ENCODE results near the gene ZFPL1.

ZFPL1 gene

DNA sequence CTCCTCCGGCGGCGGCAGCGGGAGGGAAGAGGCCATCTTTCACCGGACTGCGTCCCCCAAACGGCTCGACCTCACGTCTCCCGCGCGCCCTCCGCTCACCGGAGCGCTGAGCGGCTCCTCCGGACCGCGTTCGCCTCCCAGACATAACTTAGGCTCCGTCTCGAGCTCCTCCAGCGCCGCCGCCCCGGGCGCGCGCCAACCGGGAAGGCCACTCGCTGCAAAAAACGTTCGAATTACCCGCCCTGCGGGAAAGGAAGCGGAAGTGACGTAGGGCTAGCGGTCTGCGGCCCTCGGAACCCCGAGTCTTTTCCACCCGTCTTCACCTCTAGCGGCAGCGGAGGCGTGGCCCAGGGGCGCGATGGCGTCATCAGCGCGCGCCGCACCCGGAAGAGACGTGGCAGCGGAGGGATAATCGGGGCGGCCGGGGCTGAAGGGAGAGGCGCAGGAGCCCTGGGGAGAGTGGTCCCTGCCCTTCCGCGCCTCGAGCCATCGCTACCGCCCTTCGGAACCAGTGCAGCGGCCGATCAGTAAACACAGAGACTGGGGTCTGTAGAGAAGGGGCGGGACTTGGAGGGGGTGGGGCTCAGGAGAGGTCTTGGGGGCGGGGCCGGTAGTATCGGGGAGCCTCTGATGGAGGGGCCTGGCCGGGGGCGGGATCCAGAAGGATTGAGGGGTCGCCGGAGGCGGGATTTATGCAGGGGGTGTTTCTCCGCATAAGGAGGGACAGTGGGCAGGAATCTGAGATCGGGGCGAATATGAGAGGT lies at the start of gene ZFPL1, which contains the start of gene CDCA5:
TSS of gene ZFPL1 (plus strand) at position 389 of the 764 bp plus-strand sequence. CDS start 477 bp downstream, outside the sequence.
TSS of gene CDCA5 (minus strand) at position 207 of the 764 bp plus-strand sequence. CDS start at position 145, 62 bp downstream.
- DNase-seq, result peak; percentile 93

DNA sequence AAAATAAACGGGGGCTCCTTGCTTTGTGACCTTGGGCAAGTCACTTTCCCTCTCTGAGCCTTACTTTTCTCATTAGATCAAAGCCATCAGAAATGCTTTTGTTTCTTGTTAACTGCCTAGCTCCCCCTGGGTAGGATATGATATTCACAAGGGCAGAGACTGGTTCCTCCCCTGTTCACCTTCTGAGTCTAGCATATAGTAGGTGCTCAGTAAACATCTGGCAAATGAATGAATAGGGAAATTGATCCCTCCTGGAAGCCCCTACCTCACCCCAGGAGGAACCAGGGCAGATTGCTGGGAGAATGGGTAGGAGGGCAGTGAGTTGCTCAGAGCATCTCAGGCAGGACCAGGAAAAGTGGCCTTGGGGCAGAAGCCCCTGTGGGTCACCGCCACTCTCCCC lies 49.6 kb upstream of the ZFPL1 start:
- no peak for DNase-seq

DNA sequence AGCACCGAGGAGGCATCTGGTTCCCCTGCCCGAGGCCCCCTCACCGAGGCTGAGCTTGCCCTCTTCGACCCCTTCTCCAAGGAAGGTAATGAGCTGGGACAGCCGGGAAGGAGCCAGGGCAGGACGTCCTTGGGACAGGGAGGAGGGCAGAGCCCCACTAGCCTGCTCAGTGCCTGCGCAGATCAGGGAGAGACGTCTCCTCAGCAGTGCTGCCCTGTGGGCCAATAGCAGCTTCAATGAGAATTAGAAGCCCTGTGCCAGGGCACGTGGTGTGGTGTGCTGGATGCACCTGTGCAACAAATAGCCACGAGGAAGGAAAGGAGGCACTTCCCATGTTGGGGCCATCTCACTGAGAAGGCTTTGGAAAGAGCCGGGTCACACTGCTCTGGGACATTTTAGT lies 48.4 kb upstream of the ZFPL1 start:
- DNase-seq, result no peak

DNA sequence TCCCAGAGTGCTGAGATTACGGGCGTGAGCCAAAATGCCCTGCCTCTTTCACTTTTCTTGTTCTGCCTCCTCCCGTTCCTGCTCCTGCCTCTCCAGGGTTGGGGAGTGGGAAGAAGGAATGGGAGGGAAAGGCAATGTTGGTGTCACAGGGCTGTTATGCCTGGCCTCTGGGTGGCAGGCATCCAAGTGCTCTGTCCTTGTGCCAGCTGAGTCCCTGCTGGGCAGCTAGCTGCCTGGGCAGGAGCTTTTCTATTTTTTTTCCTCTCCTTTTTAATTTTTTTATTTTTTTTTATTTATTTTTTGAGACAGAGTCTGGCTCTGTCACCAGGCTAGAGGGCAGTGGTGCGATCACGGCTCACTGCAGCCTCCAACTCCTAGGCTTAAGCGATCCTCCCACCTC lies 47.1 kb upstream of the ZFPL1 start:
- DNase-seq, result no peak

DNA sequence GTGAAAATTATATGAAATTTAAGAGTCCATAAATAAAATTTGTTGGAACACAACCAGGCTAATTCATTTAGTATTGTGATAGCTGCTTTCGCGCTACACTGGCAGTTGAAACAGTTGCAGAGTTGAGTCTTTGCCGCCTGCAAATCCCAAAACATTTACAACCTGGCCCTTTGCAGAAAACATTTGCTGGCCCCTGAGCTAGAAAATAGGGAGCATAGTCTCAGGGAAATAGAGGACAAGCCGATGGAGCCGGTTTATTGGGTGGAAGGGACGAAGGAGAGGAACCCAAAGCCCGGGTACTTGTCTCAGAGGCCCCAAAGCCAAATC lies 43.5 kb upstream of the ZFPL1 start:
- DNase-seq, result no peak

DNA sequence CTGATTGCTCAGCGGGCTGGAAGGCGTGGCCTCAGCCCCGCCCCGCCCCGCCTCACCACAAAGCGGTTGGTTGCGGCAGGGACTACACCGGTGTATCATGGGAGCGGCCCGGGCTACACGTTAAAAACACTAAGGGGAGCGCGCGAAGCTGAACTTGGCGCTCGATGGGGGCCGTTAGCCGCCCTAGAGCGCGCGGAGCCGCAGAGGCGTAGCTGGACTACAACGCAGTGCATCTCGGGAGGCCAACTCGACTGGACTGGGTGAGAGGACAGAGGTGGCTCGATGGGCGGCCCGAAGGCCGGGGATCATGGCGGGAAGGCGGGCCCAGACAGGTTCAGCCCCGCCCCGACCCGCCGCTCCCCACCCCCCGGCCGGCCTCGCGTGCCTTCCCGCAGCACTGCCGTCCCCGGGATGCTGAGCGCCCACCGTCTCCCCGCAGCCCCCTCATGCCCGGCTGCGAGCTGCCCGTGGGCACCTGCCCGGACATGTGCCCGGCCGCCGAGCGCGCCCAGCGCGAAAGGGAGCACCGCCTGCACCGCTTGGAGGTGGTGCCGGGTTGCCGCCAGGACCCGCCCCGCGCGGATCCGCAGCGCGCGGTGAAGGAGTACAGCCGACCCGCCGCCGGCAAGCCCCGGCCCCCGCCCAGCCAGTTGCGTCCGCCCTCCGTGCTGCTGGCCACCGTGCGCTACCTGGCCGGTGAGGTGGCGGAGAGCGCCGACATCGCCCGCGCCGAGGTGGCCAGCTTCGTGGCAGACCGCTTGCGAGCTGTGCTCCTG lies 43.0 kb upstream of the ZFPL1 start, which contains the start of gene SAC3D1:
TSS of gene SAC3D1 (plus strand) at position 364 of the 776 bp plus-strand sequence. CDS start at position 447, 83 bp downstream.
- DNase-seq, result peak; percentile 94

DNA sequence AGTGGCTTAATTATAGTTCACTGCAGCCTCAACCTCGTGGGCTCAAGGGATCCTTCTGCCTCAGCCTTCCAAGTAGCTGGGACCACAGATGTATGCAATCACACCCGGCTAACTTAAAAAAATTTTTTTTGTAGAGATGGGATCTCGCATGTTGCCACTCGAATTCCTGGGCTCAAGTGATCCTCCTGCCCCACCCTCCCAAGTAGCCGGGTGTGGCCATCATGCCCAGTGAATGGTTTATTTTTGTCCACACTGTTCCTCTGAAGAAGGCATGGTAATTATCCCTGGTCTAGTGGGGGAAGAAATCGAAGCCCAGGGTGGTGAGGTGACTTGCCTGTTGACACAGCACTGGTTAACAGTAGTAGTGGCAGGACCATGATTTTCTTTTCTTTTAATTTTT lies 41.1 kb upstream of the ZFPL1 start:
- DNase-seq, result no peak

DNA sequence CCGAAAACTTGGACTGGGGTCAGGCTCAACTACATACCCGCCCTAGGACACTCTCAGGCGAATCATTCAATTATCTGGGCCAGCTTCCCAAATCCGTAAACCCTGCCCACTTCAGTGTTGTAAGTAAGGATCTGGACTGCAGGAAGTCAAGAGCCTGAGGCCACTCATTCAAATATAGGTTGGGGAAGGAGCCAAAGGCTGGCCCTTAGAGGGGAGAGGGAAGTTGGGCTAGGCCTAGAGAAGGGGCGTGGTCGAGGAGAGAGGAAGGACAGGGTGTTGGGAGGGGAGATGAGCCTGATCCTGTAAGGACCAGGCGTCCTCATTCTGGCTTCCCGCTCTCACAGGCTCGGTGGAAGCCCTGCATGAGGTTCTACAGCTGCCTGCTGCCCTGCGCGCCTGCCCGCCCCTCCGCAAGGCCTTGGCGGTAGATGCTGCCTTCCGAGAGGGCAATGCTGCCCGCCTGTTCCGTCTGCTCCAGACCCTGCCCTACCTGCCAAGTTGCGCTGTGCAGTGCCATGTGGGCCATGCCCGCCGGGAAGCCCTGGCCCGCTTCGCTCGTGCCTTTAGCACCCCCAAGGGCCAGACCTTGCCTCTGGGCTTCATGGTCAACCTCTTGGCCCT lies 40.0 kb upstream of the ZFPL1 start:
- DNase-seq, result no peak

DNA sequence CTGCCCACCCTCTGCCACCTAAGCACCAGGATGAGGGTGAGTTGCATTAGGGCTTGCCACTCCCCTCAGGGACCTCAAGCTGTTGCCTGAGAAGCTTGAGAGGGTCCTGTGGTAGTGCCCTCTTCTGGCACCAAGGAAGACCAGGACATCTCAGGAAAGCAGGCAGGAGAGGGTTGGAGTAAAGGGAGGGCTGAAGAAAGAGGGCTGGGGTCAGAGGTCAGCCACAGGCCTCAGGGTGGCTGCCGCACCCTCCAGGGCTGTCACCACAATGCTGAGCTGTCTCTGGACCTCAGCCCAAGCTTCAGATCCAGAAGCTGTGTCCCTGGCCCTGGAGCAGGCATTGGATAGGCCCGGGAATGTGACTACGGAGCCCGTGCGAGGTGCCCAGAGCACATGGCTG lies 39.0 kb upstream of the ZFPL1 start:
- no peak for DNase-seq

DNA sequence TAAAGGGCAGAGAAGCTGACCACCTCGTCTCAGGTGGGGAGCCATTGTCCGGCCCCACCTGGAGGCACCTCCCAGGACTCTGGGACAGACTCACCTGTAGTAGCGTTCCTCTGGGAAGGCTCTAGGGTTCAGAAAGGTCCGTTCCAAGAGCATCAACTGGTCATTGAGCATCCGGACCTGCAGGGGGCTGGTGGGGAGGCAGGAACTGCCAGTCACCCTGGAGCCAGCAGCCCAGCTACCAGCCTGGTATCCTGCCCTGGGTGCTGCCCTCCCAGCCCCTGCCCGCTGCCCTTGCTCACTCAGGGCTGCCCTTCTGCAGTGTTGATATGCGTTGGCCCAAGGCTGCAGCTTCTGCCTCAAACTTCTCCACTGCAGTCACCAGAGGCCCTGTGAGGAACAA lies 38.3 kb upstream of the ZFPL1 start:
- DNase-seq, result no peak

DNA sequence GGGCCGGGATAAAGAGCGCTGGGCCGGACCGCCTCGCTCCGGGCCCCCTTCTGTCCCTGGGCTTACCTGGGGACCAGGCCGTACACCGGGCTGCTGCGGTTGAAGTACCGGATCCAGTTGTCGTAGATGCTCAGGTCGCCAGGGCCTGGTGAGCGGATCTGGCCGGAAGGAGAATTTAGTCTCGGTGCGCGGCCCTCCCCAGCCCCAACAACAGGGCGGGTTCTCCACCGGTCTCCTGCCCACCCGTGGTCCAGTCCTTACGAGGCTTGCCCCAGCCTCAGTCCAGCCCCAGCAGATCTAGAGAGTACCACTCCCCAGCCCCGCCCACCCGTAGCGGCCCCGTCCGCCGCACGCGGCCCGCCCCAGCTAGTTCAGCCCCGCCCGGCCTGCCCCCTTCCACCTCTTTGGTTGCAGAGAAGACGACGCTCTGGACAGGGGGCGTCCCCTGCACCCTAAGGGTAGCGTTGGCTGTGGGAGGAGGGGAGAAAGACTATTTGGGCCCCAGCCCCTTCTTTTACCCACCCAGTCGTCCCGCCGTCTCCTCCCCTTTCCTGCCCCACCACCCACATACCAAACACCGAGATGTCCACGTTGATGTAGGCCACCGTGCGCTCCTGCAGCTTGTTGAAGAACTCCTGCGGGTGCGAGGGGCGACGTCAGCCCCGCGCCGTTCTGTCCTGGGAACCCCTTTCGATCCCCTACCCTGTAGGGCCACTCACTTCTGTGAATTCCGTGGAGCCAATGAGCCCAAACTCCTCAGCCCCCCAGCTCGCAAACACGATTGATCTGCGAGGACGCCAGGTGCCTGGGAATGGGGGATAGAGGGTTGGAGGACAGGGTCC lies 36.2 kb upstream of the ZFPL1 start:
- no peak for DNase-seq

DNA sequence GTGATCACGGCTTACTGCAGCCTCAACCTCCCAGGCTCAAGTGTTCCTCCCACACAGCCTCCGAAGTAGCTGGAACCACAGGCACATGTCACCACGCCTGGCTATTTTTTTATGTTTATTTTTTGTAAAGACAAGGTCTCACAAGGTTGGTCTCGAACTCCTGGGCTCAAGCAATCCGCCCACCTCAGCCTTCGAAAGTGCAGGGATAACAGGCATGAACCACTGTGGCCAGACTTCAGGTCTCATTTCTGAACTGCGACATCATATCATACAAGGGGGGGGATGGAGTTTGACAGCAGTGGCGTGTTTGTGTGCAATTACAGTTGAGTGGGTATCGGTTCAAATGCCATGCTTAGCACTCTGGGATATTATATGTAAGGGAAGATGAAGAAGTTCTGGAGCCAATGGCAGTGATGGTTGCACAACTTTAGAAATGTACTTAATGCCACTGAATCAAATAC lies 32.6 kb upstream of the ZFPL1 start:
- DNase-seq, result no peak

DNA sequence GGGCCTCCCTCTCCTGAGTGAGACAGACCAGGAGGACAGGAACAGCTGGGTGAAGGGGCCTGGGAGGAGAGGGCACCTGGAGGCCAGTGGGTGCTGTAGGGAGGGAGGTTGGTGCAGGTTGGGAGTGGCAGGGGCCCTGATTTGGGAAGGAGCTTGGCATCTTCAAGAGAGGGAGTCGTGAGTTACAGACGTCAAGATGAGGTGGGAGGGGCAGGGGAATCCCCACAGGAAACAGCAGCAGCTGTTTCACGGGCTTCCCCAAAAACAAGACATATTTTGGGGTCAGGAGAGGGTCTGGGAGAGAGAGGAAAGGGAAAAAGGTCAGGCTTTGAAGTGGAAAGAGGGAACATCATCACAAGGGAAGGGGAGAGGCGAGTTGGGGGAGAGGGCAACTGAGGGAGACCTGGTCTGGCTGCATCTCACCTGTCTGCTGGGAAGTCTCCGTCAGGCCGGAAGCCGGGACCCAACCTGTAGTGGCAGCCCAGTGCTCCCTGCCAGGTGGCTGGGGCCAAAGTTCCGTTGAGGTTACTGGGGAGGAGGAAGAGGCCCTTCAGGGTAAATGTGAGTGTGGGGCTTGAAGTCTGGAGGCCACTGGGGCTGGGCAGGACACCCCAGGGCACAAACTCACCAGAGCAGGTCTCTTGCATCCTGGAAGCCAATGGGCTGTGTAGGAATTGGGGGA lies 30.1 kb upstream of the ZFPL1 start:
- no peak for DNase-seq

DNA sequence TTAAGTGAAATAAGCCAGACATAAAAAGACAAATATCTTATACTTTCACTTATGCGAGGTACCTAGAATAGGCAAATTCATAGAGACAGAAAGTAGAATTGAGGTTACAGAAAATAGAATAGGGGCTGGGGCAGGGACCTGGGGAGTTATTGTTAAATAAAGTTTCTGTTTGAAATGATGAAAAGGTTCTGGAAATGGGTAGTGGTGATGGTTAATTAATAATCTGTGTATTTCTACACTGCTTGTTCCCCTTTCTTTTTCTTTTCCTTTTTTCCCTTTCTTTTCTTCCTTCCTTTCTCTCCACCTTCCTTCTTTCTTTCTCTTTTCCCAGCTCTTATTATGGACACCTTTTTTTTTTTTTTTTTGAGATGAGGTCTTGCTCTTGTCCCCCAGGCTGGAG lies 28.5 kb upstream of the ZFPL1 start:
- no peak for DNase-seq

DNA sequence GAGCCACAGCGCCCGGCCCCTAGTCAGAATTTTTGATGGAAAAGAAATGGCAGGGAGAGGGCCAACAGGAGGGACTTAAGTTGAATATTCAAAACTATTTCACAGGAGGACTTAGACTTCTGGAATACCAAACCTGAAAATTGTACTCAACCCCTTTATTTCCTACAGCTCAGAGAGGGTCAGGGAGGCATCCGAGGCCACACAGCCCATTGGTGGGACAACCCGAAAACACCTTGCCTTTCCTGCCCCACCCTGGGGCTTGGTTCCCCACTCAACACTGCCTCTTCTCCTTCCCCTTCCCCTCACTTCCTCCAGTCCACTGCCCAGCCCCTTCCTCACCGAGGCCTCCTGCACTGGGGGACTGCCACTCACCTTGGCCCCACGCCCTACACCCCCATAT lies 27.0 kb upstream of the ZFPL1 start:
- no peak for DNase-seq

DNA sequence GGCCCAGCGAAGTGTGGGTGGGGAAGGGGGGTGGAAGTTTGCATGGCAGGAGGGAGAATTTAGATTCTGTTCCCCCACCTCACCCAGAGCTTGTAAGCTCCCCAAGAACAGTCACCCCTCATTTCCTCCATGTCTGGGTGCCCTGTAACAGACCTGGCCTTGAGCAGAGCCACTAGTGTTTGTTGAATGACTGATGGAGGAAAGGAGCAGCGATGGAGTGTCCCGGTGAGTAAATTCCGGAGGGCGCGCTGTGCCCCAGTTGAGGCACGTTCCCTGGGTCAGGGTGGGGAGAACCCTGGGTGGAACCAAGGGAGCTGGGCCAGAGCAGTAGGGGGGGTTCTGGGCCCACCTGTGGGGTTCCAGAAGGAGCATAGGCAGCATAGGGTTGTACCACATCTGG lies 26.5 kb upstream of the ZFPL1 start:
- no peak for DNase-seq

DNA sequence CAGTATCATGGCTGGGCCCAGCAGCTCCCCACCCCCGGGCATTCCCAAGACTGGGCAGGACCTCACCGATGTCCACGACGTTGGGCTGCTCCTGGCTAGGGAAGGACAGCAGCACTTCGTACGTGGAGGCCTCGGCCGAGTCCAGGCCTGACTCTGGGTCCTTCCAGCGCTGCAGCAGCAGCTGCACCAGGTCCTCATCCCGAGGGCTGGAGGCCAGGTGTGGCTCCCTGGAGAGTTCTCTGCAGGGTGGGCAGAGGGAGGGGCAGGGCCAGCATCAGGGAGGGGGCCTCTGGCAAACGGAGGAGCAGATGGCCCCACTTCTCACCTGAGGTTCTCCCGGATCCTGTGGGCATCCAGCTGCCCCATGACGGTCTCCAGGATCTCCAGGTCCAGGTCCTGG lies 26.0 kb upstream of the ZFPL1 start:
- DNase-seq, result no peak

DNA sequence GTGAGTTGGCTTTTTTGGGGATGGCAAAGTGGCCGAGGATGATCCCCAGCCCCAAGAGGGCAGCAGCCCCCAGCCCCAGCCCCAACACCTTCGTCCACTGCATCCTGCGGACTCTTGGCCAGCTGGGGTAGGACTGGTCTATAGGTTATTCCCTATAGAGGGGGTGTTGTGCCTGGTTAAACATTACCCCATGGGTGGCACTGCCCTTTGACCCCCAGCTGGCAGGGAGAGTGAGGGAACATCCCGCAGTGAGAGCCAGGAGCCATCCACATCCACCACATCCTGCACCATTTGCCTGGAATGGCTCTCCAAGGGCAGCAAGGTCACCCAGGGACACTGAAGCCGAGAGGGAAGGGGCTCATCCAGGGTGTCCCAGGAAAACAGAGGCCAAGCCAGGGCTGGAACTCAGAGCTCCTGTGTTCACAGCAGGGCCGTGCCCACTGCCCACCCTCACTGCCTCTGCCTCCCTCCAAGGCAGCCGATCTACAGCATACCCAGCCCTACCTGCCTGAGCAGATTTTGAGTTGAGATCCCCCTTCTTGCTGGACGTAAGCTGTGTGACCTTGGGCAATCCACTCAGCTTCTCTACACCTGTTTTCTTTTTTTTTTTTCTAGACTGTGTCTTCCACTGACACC lies 25.5 kb upstream of the ZFPL1 start, which contains the start of gene NAALADL1:
TSS of gene NAALADL1 (minus strand) at position 135 of the 636 bp plus-strand sequence. CDS start at position 103, 32 bp downstream.
- DNase-seq, result no peak

DNA sequence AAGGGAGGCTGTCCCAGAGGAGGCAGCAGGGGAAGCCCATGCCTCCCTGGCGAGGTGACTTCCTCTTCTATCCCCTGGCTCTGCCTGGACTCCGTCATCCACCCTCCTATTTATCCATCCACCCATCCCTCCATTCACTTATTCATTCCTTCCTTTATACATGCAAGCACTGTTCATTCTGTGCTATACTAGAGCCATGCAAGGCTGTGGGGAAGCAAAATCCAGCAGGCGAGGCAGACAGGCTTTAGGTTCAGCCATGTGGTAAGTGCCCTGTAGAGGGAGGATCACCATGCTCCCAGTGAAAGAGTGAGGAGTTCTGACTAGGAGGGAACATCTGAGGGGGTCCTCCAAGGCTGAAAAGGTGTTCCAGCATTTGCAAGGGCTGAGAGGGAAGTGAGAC lies 24.5 kb upstream of the ZFPL1 start:
- no peak for DNase-seq

DNA sequence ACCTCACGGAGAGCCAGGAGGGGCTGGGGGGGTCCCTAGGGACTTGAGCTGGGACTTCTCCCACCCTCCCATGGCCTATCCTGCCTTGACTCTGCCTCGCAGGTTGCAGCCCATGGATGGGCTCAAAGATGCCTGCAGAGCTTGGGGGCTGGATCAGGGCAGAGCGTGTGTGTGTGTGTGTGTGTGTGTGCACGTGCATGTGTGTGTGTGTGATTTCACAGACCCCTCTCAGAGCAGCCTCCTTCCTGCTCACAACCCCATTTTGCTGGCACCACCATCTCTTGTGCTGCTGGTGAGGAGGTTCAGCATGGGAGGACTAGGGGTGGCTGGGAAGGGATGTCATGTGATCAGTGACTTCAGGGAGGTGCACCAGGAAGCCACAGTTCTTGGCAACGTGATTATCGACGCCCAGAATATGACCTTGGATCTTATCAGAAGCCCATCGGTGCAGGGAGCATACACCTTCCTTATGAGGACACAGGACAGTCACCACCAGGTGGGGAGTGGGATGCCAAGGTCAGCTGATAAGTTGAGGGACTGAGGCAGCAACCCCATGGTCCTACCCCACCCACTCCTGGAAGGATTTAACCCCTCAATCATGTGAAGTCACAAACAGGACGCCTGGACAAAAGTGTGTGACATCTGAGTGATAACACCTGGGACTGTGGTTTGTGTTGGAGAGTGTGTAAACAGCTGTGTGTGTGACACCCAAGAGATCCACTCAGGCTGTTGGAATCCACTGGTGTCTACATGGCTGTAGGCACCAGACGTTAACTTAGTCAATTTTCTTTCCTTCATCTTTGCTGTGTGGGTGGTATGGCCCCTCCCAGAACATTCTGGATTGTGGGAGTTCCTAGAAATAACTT lies 23.8 kb upstream of the ZFPL1 start:
- DNase-seq, result no peak

Measured in GDM1 (cell line).